Thyroid gland (tissue), 4 donors: ENCODE measurements around the gene ZNF180.

ENCODE experiments used
- POLR2A ChIP-seq, 2 donors: fragments of 450-650 bp; IDR thresholded peaks; one replicate each; pipeline ENCODE4 v1.6.1; 2017; ENCODE audit warnings: antibody characterized with exemption in 2 of 2, mild to moderate bottlenecking in 2 of 2, moderate library complexity in 1 of 2
- TF ChIP-seq, protein P1 (sequence below), 6 experiments: fragments of 200-600 bp in 3 of 6; fragments of 450-650 bp in 3 of 6; sonication (generic) in 3 of 6; IDR thresholded peaks; one replicate each; pipeline ENCODE4 v1.5.1; 2016 to 2019; ENCODE audit warnings: antibody characterized with exemption in 6 of 6, mild to moderate bottlenecking in 2 of 6, inconsistent platforms in 1 of 6, moderate library complexity in 1 of 6

DNA sequence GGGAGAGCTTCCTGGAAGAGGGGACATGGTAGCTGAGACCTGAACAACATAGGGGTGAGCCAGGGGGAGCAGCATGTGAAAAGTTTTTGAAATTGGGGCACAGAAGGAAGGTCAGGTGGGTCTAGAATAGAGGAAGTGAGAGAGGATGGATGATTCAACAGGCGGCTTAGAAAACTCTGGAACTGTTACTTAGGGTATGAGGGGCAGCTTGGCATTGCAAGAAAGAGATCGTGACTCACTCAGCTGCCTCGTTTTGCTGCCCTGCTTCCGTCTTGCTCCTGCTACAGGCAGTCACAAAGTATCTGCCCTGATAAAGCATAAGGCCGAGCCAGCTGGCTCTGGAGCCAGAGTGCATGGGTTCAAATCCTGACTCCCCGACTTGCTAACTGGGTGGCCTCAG lies 30.5 kb upstream of the ZNF180 start:
- TF ChIP-seq, protein P1, sequence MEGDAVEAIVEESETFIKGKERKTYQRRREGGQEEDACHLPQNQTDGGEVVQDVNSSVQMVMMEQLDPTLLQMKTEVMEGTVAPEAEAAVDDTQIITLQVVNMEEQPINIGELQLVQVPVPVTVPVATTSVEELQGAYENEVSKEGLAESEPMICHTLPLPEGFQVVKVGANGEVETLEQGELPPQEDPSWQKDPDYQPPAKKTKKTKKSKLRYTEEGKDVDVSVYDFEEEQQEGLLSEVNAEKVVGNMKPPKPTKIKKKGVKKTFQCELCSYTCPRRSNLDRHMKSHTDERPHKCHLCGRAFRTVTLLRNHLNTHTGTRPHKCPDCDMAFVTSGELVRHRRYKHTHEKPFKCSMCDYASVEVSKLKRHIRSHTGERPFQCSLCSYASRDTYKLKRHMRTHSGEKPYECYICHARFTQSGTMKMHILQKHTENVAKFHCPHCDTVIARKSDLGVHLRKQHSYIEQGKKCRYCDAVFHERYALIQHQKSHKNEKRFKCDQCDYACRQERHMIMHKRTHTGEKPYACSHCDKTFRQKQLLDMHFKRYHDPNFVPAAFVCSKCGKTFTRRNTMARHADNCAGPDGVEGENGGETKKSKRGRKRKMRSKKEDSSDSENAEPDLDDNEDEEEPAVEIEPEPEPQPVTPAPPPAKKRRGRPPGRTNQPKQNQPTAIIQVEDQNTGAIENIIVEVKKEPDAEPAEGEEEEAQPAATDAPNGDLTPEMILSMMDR (IDR thresholded peaks at IDR 0.05): no peak
- no peak for TF ChIP-seq POLR2A (IDR thresholded peaks at IDR 0.05)
